OCI-LY7 (cell line): Measurements from ENCODE around the gene POU1F1.

Experiments used
- CTCF ChIP-seq: fragments of 200-600 bp; sonication (generic); conservative IDR thresholded peaks from 2 replicates; pipeline ENCODE4 v1.5.1; 2014; ENCODE audit warnings: mild to moderate bottlenecking, antibody characterized with exemption, low read length, moderate library complexity, mixed read lengths
- EZH2phosphoT487 ChIP-seq: fragments of 200-600 bp; sonication (generic); IDR thresholded peaks from 2 replicates; pipeline ENCODE4 v1.6.1; 2018; ENCODE audit warnings: low read depth, borderline replicate concordance, mild to moderate bottlenecking, mixed run types, antibody characterized with exemption, low read length, moderate library complexity, mixed read lengths

GRCh38 chr3:87288446-87288845 is 12.1 kb upstream of the POU1F1 start:
- TF ChIP-seq CTCF (no peak), EZH2phosphoT487 (no peak)
